A549 treated with dexamethasone at 1 μM for 4 hours (cell line): Measurements from ENCODE around the gene BFSP1. TPM values are rescaled to one million over a fixed set of nuclear protein-coding genes. Genes with fewer than 3 reads are reported as not detected.

Experiments
- total RNA-seq: library from RNA; stranded (reverse); fragments of 200-300 nt; extraction: Qiagen RNA extraction; gene quantifications from 5 replicates; pipeline ENCODE4 v1.2.3, GENCODE V29; 2022

The BFSP1 gene
- 4.1 to 4.9 TPM (median 4.5 TPM) in 5 replicates for total RNA-seq

DNA sequence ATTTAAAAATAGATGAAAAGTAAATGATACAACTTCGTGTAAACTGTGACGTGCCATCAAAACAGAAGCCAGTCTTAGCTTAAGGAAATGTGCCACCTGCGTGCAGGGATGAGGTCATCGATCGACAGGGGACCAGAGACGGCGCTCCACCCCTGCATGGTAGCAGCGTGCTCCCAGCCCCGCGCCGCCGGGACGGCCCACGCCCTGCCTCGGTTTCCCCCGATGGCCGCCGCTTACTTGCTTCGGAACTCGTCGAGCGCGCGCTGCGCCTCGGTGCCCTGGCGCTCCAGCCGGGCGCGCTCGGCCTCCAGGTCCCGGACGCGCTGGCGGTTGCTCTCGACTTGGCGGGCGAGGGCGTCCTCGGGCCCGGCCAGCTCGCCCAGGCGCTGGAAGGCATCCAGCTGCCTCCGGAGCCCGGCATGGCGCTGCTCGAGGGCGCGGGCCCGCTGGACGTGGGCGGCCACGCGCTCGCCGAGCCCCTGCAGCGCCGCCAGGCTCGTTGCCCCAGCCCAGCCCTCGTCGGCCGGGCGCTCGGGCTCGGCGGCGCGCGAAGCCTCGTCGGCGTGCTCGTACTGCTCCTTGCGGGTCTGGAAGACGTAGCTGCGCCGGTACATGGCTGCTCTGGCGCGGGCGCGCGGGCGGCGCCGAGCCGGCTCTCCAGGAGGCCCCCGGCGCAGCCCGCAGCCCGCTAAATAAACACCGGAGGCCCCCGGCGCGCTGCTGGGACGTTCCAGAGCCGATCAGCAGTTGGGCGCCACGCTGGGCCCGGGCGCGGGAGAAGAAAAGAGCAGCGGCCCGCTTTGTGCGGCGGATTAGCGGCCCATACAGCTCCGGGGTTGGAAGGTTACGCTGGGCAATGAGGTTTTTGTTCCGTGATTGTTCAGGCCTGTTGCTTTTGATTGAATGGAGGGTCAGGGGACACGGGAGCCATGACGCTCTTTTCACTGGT lies at the start of gene BFSP1:
Gene BFSP1 (minus strand): TSS at position 664 of the 949 bp plus-strand sequence. CDS start 50 bp downstream, at position 614.

DNA sequence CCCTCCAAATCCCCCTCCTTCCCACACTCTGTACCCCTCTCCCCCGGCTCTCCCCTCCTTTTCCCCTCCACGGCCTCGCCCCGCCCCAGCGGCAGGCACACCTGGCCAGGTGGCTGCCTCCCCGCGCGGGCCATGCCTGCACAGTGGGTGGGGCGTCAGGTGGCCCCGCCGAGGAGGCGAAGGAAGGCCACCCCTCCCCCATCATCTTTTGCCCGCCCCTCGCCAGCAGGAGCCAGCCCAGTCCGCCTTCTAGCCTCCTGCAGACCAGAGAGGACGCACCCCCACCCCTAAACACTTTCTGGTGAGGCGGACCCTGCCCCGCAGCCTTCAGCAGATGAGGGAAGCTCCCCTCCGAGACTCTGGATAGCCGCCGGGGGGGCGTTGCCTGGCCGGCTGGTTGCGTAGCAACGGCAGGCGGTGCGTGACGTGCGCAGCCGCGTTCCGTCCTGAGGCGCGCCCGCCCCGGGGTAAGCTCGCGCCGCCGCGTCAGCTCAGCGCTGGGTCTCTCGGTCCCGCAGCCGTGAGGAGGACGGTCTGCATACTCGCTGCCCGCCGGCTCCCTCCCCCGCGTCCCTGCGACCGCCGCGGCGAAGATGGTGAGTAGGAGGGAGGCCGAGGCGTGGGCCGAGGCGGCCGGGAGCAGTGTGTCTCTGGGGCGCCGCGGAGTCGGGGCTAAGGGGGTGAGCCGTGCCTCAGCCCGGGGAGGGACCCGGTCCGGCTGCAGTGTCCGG lies 38.6 kb upstream of the BFSP1 start, which contains the start of gene DSTN:
Gene DSTN (plus strand): TSS at position 460 of the 731 bp plus-strand sequence. CDS start 134 bp downstream, at position 594.

Other genes starting within 250 kb of the BFSP1 start
- 652 to 807 TPM (median 677 TPM) in 5 replicates for gene DSTN, start 38.7 kb upstream of the BFSP1 start, total RNA-seq
- gene RRBP1, start 150.9 kb upstream of the BFSP1 start, total RNA-seq = 121 to 203 TPM (median 193 TPM) in 5 replicates
- not detected in 5 replicates for gene BANF2, start 168.6 kb upstream of the BFSP1 start, total RNA-seq